BLaER1 treated with 17β-estradiol and CSF1 and Interleukin-3, amounts not matched to agents 10 nM and 100 nM (cell line): Measurements from ENCODE around the gene ENO4.

ENCODE experiments used
- H3K27ac ChIP-seq, 11 experiments: shearing (Covaris generic); formaldehyde crosslinking; 2 replicates each; pipeline ENCODE4 v1.8.1; 2022
- H3K27me3 ChIP-seq, 11 experiments: shearing (Covaris generic); formaldehyde crosslinking; 2 replicates each; pipeline ENCODE4 v1.8.1; 2022
- H3K36me3 ChIP-seq, 11 experiments: shearing (Covaris generic); formaldehyde crosslinking; 2 replicates each; pipeline ENCODE4 v1.8.1; 2022
- H3K4me1 ChIP-seq, 10 experiments: shearing (Covaris generic); formaldehyde crosslinking; 2 replicates each; pipeline ENCODE4 v1.8.1; 2022
- H3K4me2 ChIP-seq, 11 experiments: shearing (Covaris generic); formaldehyde crosslinking; 2 replicates each; pipeline ENCODE4 v1.8.1; 2022
- H3K4me3 ChIP-seq, 10 experiments: shearing (Covaris generic); formaldehyde crosslinking; 2 replicates each; pipeline ENCODE4 v1.8.1; 2022
- H3K9ac ChIP-seq, 11 experiments: shearing (Covaris generic); formaldehyde crosslinking; 2 replicates each; pipeline ENCODE4 v1.8.1; 2022
- H3K9me3 ChIP-seq, 11 experiments: shearing (Covaris generic); formaldehyde crosslinking; replicated peaks in 1 of 11; 2 replicates each; pipeline ENCODE4 v1.8.1; 2022
- H4K20me1 ChIP-seq, 11 experiments: shearing (Covaris generic); formaldehyde crosslinking; 2 replicates each; pipeline ENCODE4 v1.8.1; 2022
- Cebpa-rat ChIP-seq, 11 experiments: shearing (Covaris generic); IDR thresholded peaks; 2 replicates each; pipeline ENCODE4 v1.8.1; 2022

ENO4 gene

GRCh38 chr10:116838143-116838725, 11.1 kb upstream of the ENO4 start:
- Histone ChIP-seq H3K4me3 (no peak overlapping the region), H3K36me3 (no peaks in the 10 kb centered on the region), H3K4me1 (peaks cover 0 to 7% (median 2%) of the 10 kb centered on the region in 10 experiments; a peak in 5 of 20 replicates), H4K20me1 (no peaks in the 10 kb centered on the region), H3K9ac (no peak overlapping the region), H3K9me3 (no peaks in the 10 kb centered on the region), H3K27me3 (no peaks in the 10 kb centered on the region), H3K27ac (no peak overlapping the region), H3K4me2 (0 out of 22 replicates have a peak overlapping the region, but pooled peaks of 2 of the 11 experiments have one; percentile 13 to 16)
- TF ChIP-seq Cebpa-rat (IDR thresholded peaks at IDR 0.05), result no peak

GRCh38 chr10:116840389-116841075, 8.8 kb upstream of the ENO4 start:
- no peaks in the 10 kb centered on the region for H3K36me3 ChIP-seq
- no peaks in the 10 kb centered on the region for H3K9me3 ChIP-seq
- H3K4me3 ChIP-seq, result no peak overlapping the region
- no peak overlapping the region for H3K4me2 ChIP-seq
- no peak for TF ChIP-seq Cebpa-rat (IDR thresholded peaks at IDR 0.05)
- H3K9ac ChIP-seq, result no peak overlapping the region
- peaks cover 0 to 7% (median 2%) of the 10 kb centered on the region in 10 experiments; a peak in 5 of 20 replicates for H3K4me1 ChIP-seq
- no peaks in the 10 kb centered on the region for H4K20me1 ChIP-seq
- H3K27me3 ChIP-seq, result no peaks in the 10 kb centered on the region
- no peak overlapping the region for H3K27ac ChIP-seq

- no peak for TF ChIP-seq Cebpa-rat (IDR thresholded peaks at IDR 0.05)
- Histone ChIP-seq H3K9me3 (peaks cover 11 to 19% (median 16%) of the 10 kb centered on the region in 11 experiments; a peak in 18 of 22 replicates), H4K20me1 (no peaks in the 10 kb centered on the region), H3K4me2 (no peak overlapping the region), H3K27ac (no peak overlapping the region), H3K4me1 (no peaks in the 10 kb centered on the region), H3K27me3 (no peaks in the 10 kb centered on the region), H3K9ac (no peak overlapping the region), H3K4me3 (no peak overlapping the region), H3K36me3 (no peaks in the 10 kb centered on the region)
These were observed 3.5 kb upstream of the ENO4 start for GRCh38 chr10:116845823-116846222.

GRCh38 chr10:116848032-116848943, 1.0 kb upstream of the ENO4 start:
- TF ChIP-seq Cebpa-rat (IDR thresholded peaks at IDR 0.05), result no peak
- H3K9ac ChIP-seq, result no peak overlapping the region
- H3K27me3 ChIP-seq, result no peaks in the 10 kb centered on the region
- H3K4me3 ChIP-seq, result no peak overlapping the region
- H4K20me1 ChIP-seq, result no peaks in the 10 kb centered on the region
- H3K4me2 ChIP-seq, result no peak overlapping the region
- H3K36me3 ChIP-seq, result no peaks in the 10 kb centered on the region
- peaks cover 11 to 22% (median 17%) of the 10 kb centered on the region in 11 experiments; a peak in 18 of 22 replicates for H3K9me3 ChIP-seq
- no peaks in the 10 kb centered on the region for H3K4me1 ChIP-seq
- no peak overlapping the region for H3K27ac ChIP-seq

- TF ChIP-seq Cebpa-rat (IDR thresholded peaks at IDR 0.05), result no peak
- no peaks in the 10 kb centered on the region for H3K27me3 ChIP-seq
- peaks cover 11 to 22% (median 17%) of the 10 kb centered on the region in 11 experiments; a peak in 18 of 22 replicates for H3K9me3 ChIP-seq
- H3K27ac ChIP-seq, result no peak overlapping the region
- no peak overlapping the region for H3K4me3 ChIP-seq
- no peak overlapping the region for H3K4me2 ChIP-seq
- H3K4me1 ChIP-seq, result no peaks in the 10 kb centered on the region
- H4K20me1 ChIP-seq, result no peaks in the 10 kb centered on the region
- H3K9ac ChIP-seq, result no peak overlapping the region
- H3K36me3 ChIP-seq, result no peaks in the 10 kb centered on the region
These were observed 403 bp upstream of the ENO4 start for GRCh38 chr10:116848944-116849247.

GRCh38 chr10:116850058-116850611, 836 bp downstream of the ENO4 start:
- Histone ChIP-seq H3K36me3 (no peaks in the 10 kb centered on the region), H3K27me3 (no peaks in the 10 kb centered on the region), H3K4me3 (no peak overlapping the region), H3K9me3 (peaks cover 11 to 22% (median 17%) of the 10 kb centered on the region in 11 experiments; a peak in 18 of 22 replicates), H3K4me1 (no peaks in the 10 kb centered on the region), H3K9ac (no peak overlapping the region), H3K27ac (no peak overlapping the region), H4K20me1 (no peaks in the 10 kb centered on the region), H3K4me2 (no peak overlapping the region)
- TF ChIP-seq Cebpa-rat (IDR thresholded peaks at IDR 0.05), result no peak

- Histone ChIP-seq H3K27ac (no peak overlapping the region), H3K4me3 (no peak overlapping the region), H4K20me1 (no peaks in the 10 kb centered on the region), H3K4me1 (no peaks in the 10 kb centered on the region), H3K27me3 (no peaks in the 10 kb centered on the region), H3K36me3 (no peaks in the 10 kb centered on the region), H3K4me2 (no peak overlapping the region), H3K9ac (no peak overlapping the region), H3K9me3 (peaks cover 14 to 27% (median 21%) of the 10 kb centered on the region in 11 experiments; a peak in 19 of 22 replicates)
- no peak for TF ChIP-seq Cebpa-rat (IDR thresholded peaks at IDR 0.05)
These were observed 2.9 kb downstream of the ENO4 start for GRCh38 chr10:116852246-116852645.

- Histone ChIP-seq H3K27ac (no peak overlapping the region), H3K4me1 (no peaks in the 10 kb centered on the region)
- TF ChIP-seq Cebpa-rat (IDR thresholded peaks at IDR 0.05), result no peak
These were observed 4.0 kb downstream of the ENO4 start for GRCh38 chr10:116853287-116853686.

GRCh38 chr10:116853701-116854100, 4.4 kb downstream of the ENO4 start:
- Histone ChIP-seq H3K4me1 (no peaks in the 10 kb centered on the region), H4K20me1 (no peaks in the 10 kb centered on the region), H3K4me2 (no peak overlapping the region), H3K4me3 (no peak overlapping the region), H3K9ac (no peak overlapping the region), H3K9me3 (peaks cover 24 to 39% (median 33%) of the 10 kb centered on the region in 11 experiments), H3K27ac (no peak overlapping the region), H3K36me3 (no peaks in the 10 kb centered on the region), H3K27me3 (no peaks in the 10 kb centered on the region)
- TF ChIP-seq Cebpa-rat (IDR thresholded peaks at IDR 0.05), result no peak

More at GRCh38 chr10:116853287-116853686, 4.0 kb downstream of the ENO4 start:
- Histone ChIP-seq H3K9me3 (peaks cover 23 to 35% (median 30%) of the 10 kb centered on the region in 11 experiments), H3K4me2 (no peak overlapping the region), H4K20me1 (no peaks in the 10 kb centered on the region), H3K36me3 (no peaks in the 10 kb centered on the region), H3K4me3 (no peak overlapping the region), H3K9ac (no peak overlapping the region), H3K27me3 (no peaks in the 10 kb centered on the region)
